ENCODE results near the gene PPARD. TPM values are rescaled to one million over a fixed set of nuclear protein-coding genes. Genes with fewer than 3 reads are reported as not detected.

PPARD gene
- total RNA-seq, 1 experiment from 2014 or later = 26.8 TPM

GRCh38 chr6:35343835-35344550 is 1.6 kb downstream of the PPARD start:
- no TSS peak for BruUV-seq (replicated peaks)
- Mint-ChIP-seq H3K4me1 (ENCODE audit: low read depth, unreplicated experiment) (peaks cover 17% of the 10 kb centered on the region), H3K27ac (ENCODE audit: unreplicated experiment) (no peak overlapping the region), H3K4me3 (ENCODE audit: low read depth, unreplicated experiment) (peak overlapping the region; percentile 83), H3K36me3 (ENCODE audit: insufficient read depth, unreplicated experiment) (peaks cover 23% of the 10 kb centered on the region), H3K27me3 (ENCODE audit: unreplicated experiment) (peaks cover 8% of the 10 kb centered on the region), H3K9me3 (ENCODE audit: low read depth, unreplicated experiment) (no peaks in the 10 kb centered on the region)
- intact Hi-C loops (cut with micrococcal nuclease; ENCODE audit: unreplicated experiment) = loop anchor here (5.0 kb wide), 2 partner anchors 47 to 123 kb away; partner anchors contain the start of genes DEF6 and RPL10A
- CTCF ChIA-PET = interaction anchor here (0.9 to 3.3 kb wide), 6 partner anchors 12 to 1582 kb away, joined by 3 to 61 read pairs (median 6); no protein-coding TSS in a partner anchor
- TF ChIP-seq CTCF (IDR thresholded peaks at IDR 0.05; ENCODE audit: unreplicated experiment) = no peak
- no peak for DNase-seq

GRCh38 chr6:35351422-35351821 is 9.1 kb downstream of the PPARD start:
- no peak for TF ChIP-seq CTCF (IDR thresholded peaks at IDR 0.05; ENCODE audit: unreplicated experiment)
- Mint-ChIP-seq H3K4me3 (ENCODE audit: low read depth, unreplicated experiment) (no peak overlapping the region), H3K27me3 (ENCODE audit: unreplicated experiment) (no peaks in the 10 kb centered on the region), H3K9me3 (ENCODE audit: low read depth, unreplicated experiment) (no peaks in the 10 kb centered on the region), H3K27ac (ENCODE audit: unreplicated experiment) (no peak overlapping the region), H3K36me3 (ENCODE audit: insufficient read depth, unreplicated experiment) (peaks cover 33% of the 10 kb centered on the region), H3K4me1 (ENCODE audit: low read depth, unreplicated experiment) (no peaks in the 10 kb centered on the region)
- no peak for DNase-seq
- no TSS peak for BruUV-seq (replicated peaks)
- CTCF ChIA-PET = interaction anchor here (0.6 to 1.2 kb wide), 4 partner anchors 41 to 1602 kb away, joined by 3 to 10 read pairs (median 6); no protein-coding TSS in a partner anchor
- intact Hi-C loops (cut with micrococcal nuclease; ENCODE audit: unreplicated experiment) = no loop called here

GRCh38 chr6:35352735-35353134 is 10.4 kb downstream of the PPARD start:
- H3K27ac Mint-ChIP-seq (ENCODE audit: unreplicated experiment) = no peak overlapping the region
- no peaks in the 10 kb centered on the region for H3K27me3 Mint-ChIP-seq (ENCODE audit: unreplicated experiment)
- BruUV-seq (replicated peaks) = no TSS peak
- H3K4me3 Mint-ChIP-seq (ENCODE audit: low read depth, unreplicated experiment) = no peak overlapping the region
- DNase-seq = no peak
- CTCF ChIA-PET = no interaction called here
- intact Hi-C loops (cut with micrococcal nuclease; ENCODE audit: unreplicated experiment) = no loop called here
- H3K9me3 Mint-ChIP-seq (ENCODE audit: low read depth, unreplicated experiment) = no peaks in the 10 kb centered on the region
- H3K4me1 Mint-ChIP-seq (ENCODE audit: low read depth, unreplicated experiment) = no peaks in the 10 kb centered on the region
- no peak for TF ChIP-seq CTCF (IDR thresholded peaks at IDR 0.05; ENCODE audit: unreplicated experiment)
- peaks cover 33% of the 10 kb centered on the region for H3K36me3 Mint-ChIP-seq (ENCODE audit: insufficient read depth, unreplicated experiment)

- intact Hi-C loops (cut with micrococcal nuclease; ENCODE audit: unreplicated experiment) = no loop called here
- DNase-seq = no peak
- BruUV-seq (replicated peaks) = no TSS peak
- H3K4me3 Mint-ChIP-seq (ENCODE audit: low read depth, unreplicated experiment) = no peak overlapping the region
- TF ChIP-seq CTCF (IDR thresholded peaks at IDR 0.05; ENCODE audit: unreplicated experiment) = no peak
- no peaks in the 10 kb centered on the region for H3K9me3 Mint-ChIP-seq (ENCODE audit: low read depth, unreplicated experiment)
- no peak overlapping the region for H3K27ac Mint-ChIP-seq (ENCODE audit: unreplicated experiment)
- H3K4me1 Mint-ChIP-seq (ENCODE audit: low read depth, unreplicated experiment) = peaks cover 11% of the 10 kb centered on the region
- H3K27me3 Mint-ChIP-seq (ENCODE audit: unreplicated experiment) = no peaks in the 10 kb centered on the region
- CTCF ChIA-PET = interaction anchor here (0.5 to 0.9 kb wide), 2 partner anchors 61 to 1041 kb away, joined by 3 read pairs; no protein-coding TSS in a partner anchor
- peaks cover 27% of the 10 kb centered on the region for H3K36me3 Mint-ChIP-seq (ENCODE audit: insufficient read depth, unreplicated experiment)
These were observed 12.2 kb downstream of the PPARD start for GRCh38 chr6:35354361-35355135.

Data from Calu3 (cell line).